ENCODE data around the gene CACNA1F. TPM values are rescaled to one million over a fixed set of nuclear protein-coding genes. Genes with fewer than 3 reads are reported as not detected.

Gene CACNA1F
- total and polyA plus RNA-seq, 9 of the 15 experiments (the other 6 are each of a cell fraction or from before 2014, with no cell fraction given), result under 0.01 to 0.41 (median 0.03) TPM; not detected in 3

- FAIRE-seq (peak; percentile 91), DNase-seq (ENCODE audit: extremely low read depth in 1 of 4, low spot score in 3 of 4) (peak; percentile 74 to 94 (median 80)), ATAC-seq (peak; percentile 79)
- Histone ChIP-seq H3K79me2 (ENCODE audit: control insufficient read depth, insufficient read depth, low read length) (peaks cover 38% of the 10 kb centered on the region), H3K27me3 (ENCODE audit: control insufficient read depth in 2 of 2, insufficient read depth in 2 of 2, low read length in 2 of 2) (no peaks in the 10 kb centered on the region), H3K9me1 (ENCODE audit: control insufficient read depth, insufficient read depth, low read length) (no peaks in the 10 kb centered on the region), H3K4me3 (peak overlapping the region; percentile 76), H4K20me1 (replicated peaks; ENCODE audit: control insufficient read depth, insufficient read depth, low read length) (peaks cover 9% of the 10 kb centered on the region), H3K9me3 (replicated peaks; ENCODE audit: control insufficient read depth, insufficient read depth, low read depth, low read length) (no peaks in the 10 kb centered on the region), H3K4me2 (ENCODE audit: insufficient read depth, low read length) (peak overlapping the region; percentile 90), H2AFZ (ENCODE audit: low read depth, low read length) (no peak overlapping the region), H3K4me1 (replicated peaks in 1 of 2; ENCODE audit: control insufficient read depth in 2 of 2, insufficient read depth in 2 of 2, low read length in 2 of 2) (peaks cover 30 to 46% of the 10 kb centered on the region in 2 experiments), H3K27ac (ENCODE audit: extremely low read depth, low read depth, low read length) (peak overlapping the region; percentile 91), H3K9ac (ENCODE audit: insufficient read depth in 1 of 2, low read depth in 2 of 2, low read length in 2 of 2) (peak overlapping the region; percentile 93 to 97), H3K36me3 (ENCODE audit: control insufficient read depth, insufficient read depth, low read length) (peaks cover 33% of the 10 kb centered on the region; the same call in 2 of the 3 replicates)
- POLR2A ChIA-PET, result interaction anchor here (0.7 to 1.2 kb wide), 3 partner anchors 8 to 12 kb away, joined by 3 to 5 read pairs (median 3); partner anchors contain the start of gene PLP2
- intact Hi-C loops (cut with micrococcal nuclease) (no loop called here), in situ Hi-C loops (cut with MboI) (no loop called here)
- WGBS (ENCODE audit: insufficient coverage, low coverage, missing lambda C conversion rate), result 2% methylated on average over 29 of the region's 46 CpGs
- no TSS peak for BruUV-seq (replicated peaks)
- CTCF ChIA-PET (ENCODE audit: low intra/inter-chr PET ratio), result no interaction called here
- TF ChIP-seq GTF2B (IDR thresholded peaks at IDR 0.05; ENCODE audit: extremely low read depth, insufficient read length) (no peak), HMGN3 (IDR thresholded peaks at IDR 0.05; ENCODE audit: borderline replicate concordance, extremely low read depth, insufficient read length, low read depth, low read length) (peak; percentile 67), TAF1 (IDR thresholded peaks at IDR 0.05; ENCODE audit: control insufficient read depth, extremely low read depth, insufficient read depth, low read length, severe bottlenecking) (peak; percentile 35), SRSF3 (IDR thresholded peaks at IDR 0.05; ENCODE audit: insufficient read depth, low read length) (no peak), TBP (optimal IDR thresholded peaks at IDR 0.05; ENCODE audit: low read depth, low read length) (peak; percentile 60), TCF7 (IDR thresholded peaks at IDR 0.05; ENCODE audit: borderline replicate concordance) (no peak), CCNT2 (IDR thresholded peaks at IDR 0.05; ENCODE audit: borderline replicate concordance, extremely low read depth, insufficient read length, low read depth, low read length) (peak; percentile 19), RBM22 (IDR thresholded peaks at IDR 0.05; ENCODE audit: low read depth, low read length, poor library complexity, severe bottlenecking) (no peak), KDM5B (IDR thresholded peaks at IDR 0.05; ENCODE audit: insufficient replicate concordance, low read depth, low read length) (peak; percentile 17), NRF1 (conservative IDR thresholded peaks at IDR 0.05 in 1 of 2, IDR thresholded peaks at IDR 0.05 in 1 of 2) (peak; percentile 57 to 63), ZC3H11A (IDR thresholded peaks at IDR 0.05; ENCODE audit: low read depth, low read length) (no peak), HDAC1 (IDR thresholded peaks at IDR 0.05) (0 out of 4 replicates have a peak, but pooled peaks of 1 of the 2 experiments have one; percentile 4), ATF7 (IDR thresholded peaks at IDR 0.05) (peak; percentile 36; the same call in 1 of the 2 replicates), RBFOX2 (IDR thresholded peaks at IDR 0.05; ENCODE audit: low read depth, low read length) (peak; percentile 69), UBTF (IDR thresholded peaks at IDR 0.05; ENCODE audit: borderline replicate concordance in 1 of 2, low read depth in 2 of 2, low read length in 2 of 2) (0 out of 4 replicates have a peak, but pooled peaks of 1 of the 2 experiments have one; percentile 40), POLR2AphosphoS5 (IDR thresholded peaks at IDR 0.05; ENCODE audit: control insufficient read depth, insufficient read depth, low read depth, low read length) (0 out of 2 replicates have a peak, but pooled peaks have one; percentile 27)
Measured at GRCh38 chrX:49184294-49185281, 48.6 kb downstream of the CACNA1F start.
